ENCODE measurements around the gene PLCD4. TPM values are rescaled to one million over a fixed set of nuclear protein-coding genes. Genes with fewer than 3 reads are reported as not detected.

Gene PLCD4
- total and polyA plus RNA-seq, 9 donors: 0.21 to 1.5 (median 0.88) TPM

DNA sequence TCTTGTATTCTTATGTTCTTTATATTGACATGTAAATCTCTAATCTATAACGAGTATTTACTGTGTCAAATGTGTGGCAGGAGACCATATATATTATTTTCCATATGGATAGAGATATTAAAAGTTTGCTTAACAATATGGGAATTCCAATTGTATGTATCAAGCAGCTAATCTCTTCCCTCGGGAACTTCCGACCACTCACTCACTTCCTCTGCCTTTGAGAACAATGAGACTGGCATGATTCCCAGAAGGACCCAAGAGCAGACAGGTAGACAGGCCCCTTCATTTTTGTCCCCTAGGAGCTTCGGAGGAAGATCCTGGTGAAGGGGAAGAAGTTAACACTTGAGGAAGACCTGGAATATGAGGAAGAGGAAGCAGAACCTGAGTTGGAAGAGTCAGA, 24.1 kb downstream of the PLCD4 start:
- Histone ChIP-seq H3K4me3 (no peak overlapping the region), H3K36me3 (no peaks in the 10 kb centered on the region), H3K27me3 (no peaks in the 10 kb centered on the region), H3K4me1 (ENCODE audit: insufficient read depth) (no peaks in the 10 kb centered on the region), H3K9me3 (no peaks in the 10 kb centered on the region), H3K27ac (no peak overlapping the region)
- TF ChIP-seq, protein P1, sequence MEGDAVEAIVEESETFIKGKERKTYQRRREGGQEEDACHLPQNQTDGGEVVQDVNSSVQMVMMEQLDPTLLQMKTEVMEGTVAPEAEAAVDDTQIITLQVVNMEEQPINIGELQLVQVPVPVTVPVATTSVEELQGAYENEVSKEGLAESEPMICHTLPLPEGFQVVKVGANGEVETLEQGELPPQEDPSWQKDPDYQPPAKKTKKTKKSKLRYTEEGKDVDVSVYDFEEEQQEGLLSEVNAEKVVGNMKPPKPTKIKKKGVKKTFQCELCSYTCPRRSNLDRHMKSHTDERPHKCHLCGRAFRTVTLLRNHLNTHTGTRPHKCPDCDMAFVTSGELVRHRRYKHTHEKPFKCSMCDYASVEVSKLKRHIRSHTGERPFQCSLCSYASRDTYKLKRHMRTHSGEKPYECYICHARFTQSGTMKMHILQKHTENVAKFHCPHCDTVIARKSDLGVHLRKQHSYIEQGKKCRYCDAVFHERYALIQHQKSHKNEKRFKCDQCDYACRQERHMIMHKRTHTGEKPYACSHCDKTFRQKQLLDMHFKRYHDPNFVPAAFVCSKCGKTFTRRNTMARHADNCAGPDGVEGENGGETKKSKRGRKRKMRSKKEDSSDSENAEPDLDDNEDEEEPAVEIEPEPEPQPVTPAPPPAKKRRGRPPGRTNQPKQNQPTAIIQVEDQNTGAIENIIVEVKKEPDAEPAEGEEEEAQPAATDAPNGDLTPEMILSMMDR (IDR thresholded peaks at IDR 0.05): no peak
- TF ChIP-seq POLR2A (IDR thresholded peaks at IDR 0.05): no peak
- no peak for TF ChIP-seq EP300 (IDR thresholded peaks at IDR 0.05)
- DNase-seq: no peak
- intact Hi-C loops (cut with DNase I): no loop called here
- WGBS, 3 donors: 66 to 74% (median 69%) methylated on average over 4 of the region's 4 CpGs

DNA sequence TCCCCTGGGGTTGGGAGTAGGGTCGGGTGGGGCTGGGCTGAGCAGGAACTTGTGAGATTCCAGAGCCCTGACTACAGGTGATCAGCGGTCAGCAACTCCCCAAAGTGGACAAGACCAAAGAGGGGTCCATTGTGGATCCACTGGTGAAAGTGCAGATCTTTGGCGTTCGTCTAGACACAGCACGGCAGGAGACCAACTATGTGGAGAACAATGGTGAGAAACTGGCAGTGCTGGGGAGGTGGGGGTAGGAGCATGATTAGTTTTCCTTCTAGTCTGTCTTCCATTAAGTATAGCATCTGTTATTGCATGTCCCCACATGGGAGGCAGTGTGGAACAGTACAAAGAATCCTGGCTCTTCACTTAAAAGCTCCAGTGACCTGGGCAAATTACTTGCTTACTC, 28.0 kb downstream of the PLCD4 start:
- Histone ChIP-seq H3K27ac (no peak overlapping the region), H3K4me3 (no peak overlapping the region), H3K36me3 (no peaks in the 10 kb centered on the region), H3K9me3 (no peaks in the 10 kb centered on the region), H3K27me3 (no peaks in the 10 kb centered on the region), H3K4me1 (ENCODE audit: insufficient read depth) (no peaks in the 10 kb centered on the region)
- no peak for DNase-seq
- TF ChIP-seq POLR2A (IDR thresholded peaks at IDR 0.05) (no peak), EP300 (IDR thresholded peaks at IDR 0.05) (no peak)
- TF ChIP-seq, protein P1 (IDR thresholded peaks at IDR 0.05): no peak
- intact Hi-C loops (cut with DNase I): no loop called here
- WGBS, 3 donors: 86 to 91% (median 88%) methylated on average over 5 of the region's 5 CpGs

DNA sequence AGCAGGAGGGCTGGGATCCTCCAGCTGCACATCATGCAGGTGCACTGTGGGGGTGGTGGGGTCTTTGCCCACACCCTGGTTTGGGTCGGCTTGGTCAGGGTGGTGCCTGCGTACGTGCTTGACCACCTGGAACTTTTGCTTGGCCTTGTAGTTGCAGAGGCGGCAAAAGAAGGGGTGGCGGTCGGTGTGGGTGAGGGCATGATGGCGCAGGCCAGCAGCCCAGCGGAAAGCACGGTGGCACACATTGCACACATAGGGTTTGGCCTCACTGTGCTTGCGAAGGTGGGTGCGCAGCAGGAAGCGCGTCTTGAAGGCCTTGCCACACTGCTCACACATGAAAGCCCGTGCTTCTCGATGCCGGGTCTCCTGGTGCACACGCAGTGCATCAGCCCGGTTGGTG, 30.7 kb downstream of the PLCD4 start:
- Histone ChIP-seq H3K4me1 (ENCODE audit: insufficient read depth) (no peaks in the 10 kb centered on the region), H3K9me3 (no peaks in the 10 kb centered on the region), H3K27ac (no peak overlapping the region), H3K27me3 (no peaks in the 10 kb centered on the region), H3K36me3 (no peaks in the 10 kb centered on the region), H3K4me3 (no peak overlapping the region)
- WGBS, 3 donors: 93 to 97% (median 95%) methylated on average over 18 of the region's 18 CpGs
- TF ChIP-seq EP300 (IDR thresholded peaks at IDR 0.05) (no peak), POLR2A (IDR thresholded peaks at IDR 0.05) (no peak)
- TF ChIP-seq, protein P1 (IDR thresholded peaks at IDR 0.05): no peak
- intact Hi-C loops (cut with DNase I): no loop called here
- no peak for DNase-seq

DNA sequence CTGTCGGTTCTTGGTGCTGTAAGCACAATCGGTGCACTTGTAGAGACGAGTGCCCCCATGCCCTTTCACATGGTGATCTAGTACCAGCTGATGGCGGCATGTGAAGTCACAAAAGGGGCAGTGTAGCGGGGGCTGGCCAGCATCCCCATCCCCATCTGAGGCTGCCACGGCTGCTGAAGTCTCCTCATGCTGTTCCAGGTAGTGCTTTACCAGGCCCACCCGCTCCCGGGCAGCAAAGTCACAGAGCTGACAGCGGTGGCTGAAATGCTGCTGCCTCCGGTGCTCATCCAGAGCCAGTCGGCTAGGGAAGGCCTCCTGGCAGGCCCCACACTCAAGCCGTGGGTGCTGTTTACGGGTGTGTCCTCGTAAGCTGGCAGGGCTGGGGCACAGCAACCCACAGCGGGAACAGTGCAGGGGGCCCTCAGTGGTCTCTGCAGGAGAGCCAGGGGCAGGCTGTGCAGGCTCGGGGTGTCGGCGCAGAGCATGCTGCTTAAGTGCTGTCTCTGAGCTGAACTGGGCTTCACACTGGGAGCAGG, 34.5 kb downstream of the PLCD4 start:
- Histone ChIP-seq H3K36me3 (no peaks in the 10 kb centered on the region), H3K4me3 (no peak overlapping the region), H3K9me3 (no peaks in the 10 kb centered on the region), H3K27me3 (no peaks in the 10 kb centered on the region), H3K4me1 (ENCODE audit: insufficient read depth) (no peaks in the 10 kb centered on the region), H3K27ac (no peak overlapping the region)
- WGBS, 3 donors: 88 to 90% (median 88%) methylated on average over 13 to 18 of the region's 18 CpGs
- no peak for TF ChIP-seq EP300 (IDR thresholded peaks at IDR 0.05)
- TF ChIP-seq, protein P1 (IDR thresholded peaks at IDR 0.05): no peak
- TF ChIP-seq POLR2A (IDR thresholded peaks at IDR 0.05): no peak
- intact Hi-C loops (cut with DNase I): no loop called here
- no peak for DNase-seq
